Measurements from ENCODE around the gene MARVELD1.

MARVELD1 gene

GRCh38 chr10:97726636-97727178 lies 13.2 kb downstream of the MARVELD1 start:
- H3K27ac ChIP-seq: no peak overlapping the region
- TF ChIP-seq ZFX (IDR thresholded peaks at IDR 0.05) (no peak), CTCF (conservative IDR thresholded peaks at IDR 0.05) (no peak)

- TF ChIP-seq ZFX (IDR thresholded peaks at IDR 0.05): no peak
- H3K27ac ChIP-seq: no peak overlapping the region
Observed at GRCh38 chr10:97729014-97729413, 15.5 kb downstream of the MARVELD1 start.

- TF ChIP-seq CTCF (conservative IDR thresholded peaks at IDR 0.05) (peak; percentile 90), ZFX (IDR thresholded peaks at IDR 0.05) (no peak)
- no peak overlapping the region for H3K27ac ChIP-seq
Observed at GRCh38 chr10:97731346-97732051, 18.0 kb downstream of the MARVELD1 start.

- TF ChIP-seq CTCF (conservative IDR thresholded peaks at IDR 0.05) (peak; percentile 65), ZFX (IDR thresholded peaks at IDR 0.05) (no peak)
- H3K27ac ChIP-seq: no peak overlapping the region
Observed at GRCh38 chr10:97732052-97732359, 18.5 kb downstream of the MARVELD1 start.

- H3K27ac ChIP-seq: no peak overlapping the region
- TF ChIP-seq CTCF (conservative IDR thresholded peaks at IDR 0.05): no peak
- no peak for TF ChIP-seq ZFX (IDR thresholded peaks at IDR 0.05)
Observed at GRCh38 chr10:97733256-97733655, 19.7 kb downstream of the MARVELD1 start.

- TF ChIP-seq ZFX (IDR thresholded peaks at IDR 0.05) (no peak), CTCF (conservative IDR thresholded peaks at IDR 0.05) (no peak)
- no peak overlapping the region for H3K27ac ChIP-seq
Observed at GRCh38 chr10:97734021-97734420, 20.5 kb downstream of the MARVELD1 start.

GRCh38 chr10:97736403-97736901 lies 22.9 kb downstream of the MARVELD1 start:
- H3K27ac ChIP-seq: peak overlapping the region; percentile 83
- TF ChIP-seq CTCF (conservative IDR thresholded peaks at IDR 0.05): no peak
- no peak for TF ChIP-seq ZFX (IDR thresholded peaks at IDR 0.05)
